GM12878 (cell line): Measurements from ENCODE around the gene SLC17A7. TPM values are rescaled to one million over a fixed set of nuclear protein-coding genes. Genes with fewer than 3 reads are reported as not detected.

ENCODE experiments used
- ATAC-seq: fragments of 200-7000 bp; cut with Tn5 transposase; 3 replicates; pipeline ENCODE4 v1.9.1; 2020; ENCODE audit warnings: mild to moderate bottlenecking, moderate library complexity
- BruUV-seq: library from RNA; stranded (reverse); fragments of 400-500 nt; replicated peaks from 2 replicates; lab custom pipeline; 2021; lab: Mats Ljungman, UMichigan
- CTCF ChIA-PET: fragments of 300-600 bp; sonication (Branson Sonifier 250); formaldehyde crosslinking; extraction: SDS; loops from one replicate; lab custom pipeline; 2021; ENCODE audit warnings: inconsistent platforms; lab: Yijun Ruan, JAX
- POLR2A ChIA-PET: fragments of 350-600 bp; formaldehyde crosslinking; extraction: SDS; loops from one replicate; lab custom pipeline; 2021; ENCODE audit warnings: inconsistent platforms; lab: Charles Lee
- RAD21 ChIA-PET: fragments of 300-600 bp; sonication (Branson Sonifier 250); formaldehyde crosslinking; loops from one replicate; lab custom pipeline; 2023; ENCODE audit warnings: antibody characterized with exemption; ENCODE audit not compliant: unreplicated experiment; lab: Charles Lee
- SMC1A ChIA-PET: fragments of 300-600 bp; sonication (Branson Sonifier 250); formaldehyde crosslinking; loops from one replicate; lab custom pipeline; 2023; ENCODE audit not compliant: unreplicated experiment, uncharacterized antibody; lab: Charles Lee
- DNase-seq: peaks from one replicate; pipeline ENCODE4 v3.0.0-alpha.2; 2011; ENCODE audit warnings: low read depth, low spot score
- FAIRE-seq: peaks from 3 replicates; lab custom pipeline; 2011; peaks lifted over from hg19 to GRCh38; lab: Jason Lieb, UNC
- H2AFZ ChIP-seq: 2 replicates; pipeline ENCODE4 v1.6.0; 2011; ENCODE audit warnings: low read depth, low read length, control low read depth; ENCODE audit not compliant: control insufficient read depth
- H3K27ac ChIP-seq: 2 replicates; pipeline ENCODE4 v1.5.1; 2011; ENCODE audit warnings: control low read depth; ENCODE audit not compliant: control insufficient read depth, insufficient read depth
- H3K27me3 ChIP-seq, 2 experiments: replicated peaks in 1 of 2; 2 replicates each; pipeline versions ENCODE4 v1.6.0 to v1.6.1; 2011; ENCODE audit warnings: low read length in 1 of 2; ENCODE audit not compliant: control insufficient read depth in 2 of 2, insufficient read depth in 2 of 2
- H3K36me3 ChIP-seq, 2 experiments: 2 replicates each; pipeline ENCODE4 v1.5.1; 2011; ENCODE audit warnings: low read length in 1 of 2; ENCODE audit not compliant: control insufficient read depth in 2 of 2, insufficient read depth in 2 of 2
- H3K4me1 ChIP-seq: 2 replicates; pipeline ENCODE4 v1.6.1; 2011; ENCODE audit warnings: mild to moderate bottlenecking, low read length, moderate library complexity, mixed read lengths; ENCODE audit not compliant: control insufficient read depth, insufficient read depth
- H3K4me2 ChIP-seq: 2 replicates; pipeline ENCODE4 v1.6.0; 2011; ENCODE audit warnings: control low read depth; ENCODE audit not compliant: control insufficient read depth, insufficient read depth
- H3K4me3 ChIP-seq: fragments of 200-600 bp; sonication (generic); 2 replicates; pipeline ENCODE4 v1.5.1; 2016
- H3K79me2 ChIP-seq: 2 replicates; pipeline ENCODE4 v1.6.0; 2011; ENCODE audit warnings: low read length; ENCODE audit not compliant: control insufficient read depth, insufficient read depth
- H3K9ac ChIP-seq: 2 replicates; pipeline ENCODE4 v1.8.0; 2011; ENCODE audit warnings: low read length, control low read depth, mixed read lengths; ENCODE audit not compliant: control insufficient read depth, insufficient read depth
- H3K9me3 ChIP-seq: replicated peaks from 3 replicates; pipeline ENCODE4 v1.5.1; 2011; ENCODE audit warnings: mild to moderate bottlenecking, low read length; ENCODE audit not compliant: control insufficient read depth, insufficient read depth
- H4K20me1 ChIP-seq: 2 replicates; pipeline ENCODE4 v1.6.0; 2011; ENCODE audit not compliant: control insufficient read depth, insufficient read depth
- CEBPB ChIP-seq, 2 experiments: fragments of 150-350 bp in 1 of 2; IDR thresholded peaks; 2 replicates each; pipeline ENCODE4 v1.6.1; 2012 to 2014; ENCODE audit warnings: low read depth in 2 of 2, low read length in 2 of 2, borderline replicate concordance in 1 of 2, inconsistent platforms in 1 of 2
- NR2C1 ChIP-seq: fragments of 450-650 bp; IDR thresholded peaks from 2 replicates; pipeline ENCODE4 v1.6.1; 2017; ENCODE audit warnings: antibody characterized with exemption, mild to moderate bottlenecking, moderate library complexity
- PAX8 ChIP-seq: fragments of 450-650 bp; IDR thresholded peaks from 2 replicates; pipeline ENCODE4 v1.6.1; 2017; ENCODE audit warnings: mild to moderate bottlenecking, moderate library complexity
- PKNOX1 ChIP-seq: fragments of 450-650 bp; IDR thresholded peaks from 2 replicates; pipeline ENCODE4 v1.6.1; 2016; ENCODE audit warnings: mild to moderate bottlenecking
- POU2F2 ChIP-seq: IDR thresholded peaks from 3 replicates; pipeline ENCODE4 v1.6.1; 2011; ENCODE audit warnings: low read depth, mild to moderate bottlenecking, low read length, borderline replicate concordance
- RFX5 ChIP-seq: IDR thresholded peaks from 2 replicates; pipeline ENCODE4 v1.6.1; 2011; ENCODE audit warnings: low read depth, low read length, improper control_type of control experiment
- TCF3 ChIP-seq: IDR thresholded peaks from 2 replicates; pipeline ENCODE4 v1.6.1; 2012; ENCODE audit warnings: low read depth, mild to moderate bottlenecking, low read length, borderline replicate concordance; ENCODE audit not compliant: insufficient read depth
- WGBS: methylation state at CpG from one replicate; pipeline ENCODE4 v1.1.6; 2016; ENCODE audit warnings: low lambda C conversion rate; ENCODE audit not compliant: insufficient replicate concordance, insufficient coverage; ENCODE audit errors: missing lambda C conversion rate; 5-methylcytosine and 5-hydroxymethylcytosine counted together
- in situ Hi-C: fragments of 300-500 bp; cut with MboI; formaldehyde crosslinking; loops from 9 replicates; pipeline ENCODE4 v1.14.3; 2018; ENCODE audit warnings: mixed read lengths
- intact Hi-C: fragments of 100-400 bp; cut with micrococcal nuclease; formaldehyde crosslinking; loops from one replicate; pipeline ENCODE4 v1.14.2; 2022; ENCODE audit not compliant: unreplicated experiment
- polyA plus RNA-seq, 11 experiments: library from polyadenylated mRNA; depleted of rRNA in 4 of 11; unstranded in 6 of 11; stranded (reverse) in 5 of 11; fragments of >200 nt; fragmentation: Nextera tagmentation in 4 of 11; fragmentation: Illumina TruSeq in 1 of 11; extraction: Ambion mirVana in 4 of 11; extraction: Trizol in 1 of 11; gene quantifications; 1 replicate in 1 of 11; 2 replicates in 10 of 11; pipeline versions ENCODE4 v1.2.1 to v1.2.3, GENCODE V29; 2011 to 2016; ENCODE audit warnings: inconsistent platforms in 2 of 11, missing spikeins in 2 of 11, low read depth in 1 of 11
- total RNA-seq, 4 experiments: library from RNA; depleted of rRNA in 3 of 4; stranded (reverse); fragments of >200 nt in 3 of 4; fragmentation: Illumina TruSeq in 1 of 4; extraction: Trizol in 1 of 4; gene quantifications; 2 replicates each; pipeline versions ENCODE4 v1.2.1 to v1.2.3, GENCODE V29; 2013 to 2021
- TF ChIP-seq, protein P1 (sequence below): fragments of 450-650 bp; IDR thresholded peaks from 2 replicates; pipeline ENCODE4 v1.6.1; 2017; ENCODE audit warnings: mild to moderate bottlenecking, low read depth, inconsistent platforms; ENCODE audit not compliant: poor library complexity, severe bottlenecking
- TF ChIP-seq, protein P2 (sequence below): fragments of 450-650 bp; IDR thresholded peaks from 2 replicates; pipeline ENCODE4 v1.6.1; 2016; ENCODE audit warnings: mild to moderate bottlenecking, moderate library complexity, borderline replicate concordance

The SLC17A7 gene
- total and polyA plus RNA-seq, 10 of the 15 experiments (the other 5 are each of a cell fraction or from before 2014, with no cell fraction given): 0.03 to 0.24 (median 0.06) TPM; not detected in 6

DNA sequence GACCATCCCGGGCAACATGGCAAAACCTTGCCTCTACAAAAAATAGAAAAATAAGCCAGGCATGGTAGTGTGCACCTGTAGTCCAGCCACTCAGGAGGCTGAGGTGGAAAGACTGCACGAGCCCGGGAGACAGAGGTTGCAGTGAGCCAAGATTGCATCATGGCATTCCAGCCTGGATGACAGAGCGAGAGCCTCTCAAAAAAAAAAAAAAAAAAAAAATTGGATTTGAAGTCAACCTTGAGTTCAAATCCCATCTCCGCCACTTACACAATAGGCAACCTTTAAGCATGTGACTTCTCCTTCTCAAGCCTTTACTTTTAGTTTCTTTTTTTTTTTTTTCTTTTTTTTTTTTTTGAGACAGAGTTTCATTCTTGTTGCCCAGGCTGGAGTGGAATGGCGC is 41.3 kb downstream of the SLC17A7 start:
- in situ Hi-C loops: no loop called here
- TF ChIP-seq, protein P1, sequence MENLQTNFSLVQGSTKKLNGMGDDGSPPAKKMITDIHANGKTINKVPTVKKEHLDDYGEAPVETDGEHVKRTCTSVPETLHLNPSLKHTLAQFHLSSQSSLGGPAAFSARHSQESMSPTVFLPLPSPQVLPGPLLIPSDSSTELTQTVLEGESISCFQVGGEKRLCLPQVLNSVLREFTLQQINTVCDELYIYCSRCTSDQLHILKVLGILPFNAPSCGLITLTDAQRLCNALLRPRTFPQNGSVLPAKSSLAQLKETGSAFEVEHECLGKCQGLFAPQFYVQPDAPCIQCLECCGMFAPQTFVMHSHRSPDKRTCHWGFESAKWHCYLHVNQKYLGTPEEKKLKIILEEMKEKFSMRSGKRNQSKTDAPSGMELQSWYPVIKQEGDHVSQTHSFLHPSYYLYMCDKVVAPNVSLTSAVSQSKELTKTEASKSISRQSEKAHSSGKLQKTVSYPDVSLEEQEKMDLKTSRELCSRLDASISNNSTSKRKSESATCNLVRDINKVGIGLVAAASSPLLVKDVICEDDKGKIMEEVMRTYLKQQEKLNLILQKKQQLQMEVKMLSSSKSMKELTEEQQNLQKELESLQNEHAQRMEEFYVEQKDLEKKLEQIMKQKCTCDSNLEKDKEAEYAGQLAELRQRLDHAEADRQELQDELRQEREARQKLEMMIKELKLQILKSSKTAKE: no peak
- TF ChIP-seq POU2F2 (no peak), NR2C1 (no peak), RFX5 (no peak)
- Histone ChIP-seq H3K27me3 (no peaks in the 10 kb centered on the region), H3K36me3 (no peaks in the 10 kb centered on the region), H3K27ac (no peak overlapping the region), H3K4me3 (no peak overlapping the region), H3K4me2 (no peak overlapping the region), H3K9me3 (no peaks in the 10 kb centered on the region), H4K20me1 (no peaks in the 10 kb centered on the region), H2AFZ (no peak overlapping the region), H3K79me2 (no peaks in the 10 kb centered on the region), H3K4me1 (peaks cover 4% of the 10 kb centered on the region), H3K9ac (no peak overlapping the region)
- ChIA-PET POLR2A (interaction anchor here (1.5 kb wide), 1 partner anchor 10 kb away, joined by 3 read pairs; no protein-coding TSS in a partner anchor), CTCF (no interaction called here), SMC1A (interaction anchor here (1.7 kb wide), 1 partner anchor 15 kb away, joined by 4 read pairs; no protein-coding TSS in a partner anchor), RAD21 (interaction anchor here (1.2 kb wide), 1 partner anchor 8 kb away, joined by 3 read pairs; no protein-coding TSS in a partner anchor)
- 94% methylated on average over 6 of the region's 6 CpGs for WGBS
- FAIRE-seq (no peak), ATAC-seq (no peak), DNase-seq (no peak)
- intact Hi-C loops: no loop called here
- no TSS peak for BruUV-seq

GRCh38 chr19:49398931-49399330 is 42.4 kb downstream of the SLC17A7 start:
- Histone ChIP-seq H3K4me3 (no peak overlapping the region), H3K9ac (no peak overlapping the region), H3K9me3 (no peaks in the 10 kb centered on the region), H3K27me3 (no peaks in the 10 kb centered on the region), H3K4me2 (no peak overlapping the region), H3K4me1 (peaks cover 4% of the 10 kb centered on the region), H2AFZ (no peak overlapping the region), H3K79me2 (no peaks in the 10 kb centered on the region), H4K20me1 (no peaks in the 10 kb centered on the region), H3K27ac (no peak overlapping the region), H3K36me3 (no peaks in the 10 kb centered on the region)
- no peak for ATAC-seq
- DNase-seq: no peak
- POLR2A ChIA-PET: no interaction called here
- BruUV-seq: no TSS peak
- FAIRE-seq: no peak
- in situ Hi-C loops (no loop called here), intact Hi-C loops (no loop called here)
- SMC1A ChIA-PET: interaction anchor here (1.7 kb wide), 1 partner anchor 16 kb away, joined by 4 read pairs; no protein-coding TSS in a partner anchor
- CTCF ChIA-PET: no interaction called here
- RAD21 ChIA-PET: no interaction called here
- WGBS: 56% methylated on average over 5 of the region's 6 CpGs
- no peak for TF ChIP-seq PKNOX1
- no peak for TF ChIP-seq TCF3
- TF ChIP-seq, protein P2, sequence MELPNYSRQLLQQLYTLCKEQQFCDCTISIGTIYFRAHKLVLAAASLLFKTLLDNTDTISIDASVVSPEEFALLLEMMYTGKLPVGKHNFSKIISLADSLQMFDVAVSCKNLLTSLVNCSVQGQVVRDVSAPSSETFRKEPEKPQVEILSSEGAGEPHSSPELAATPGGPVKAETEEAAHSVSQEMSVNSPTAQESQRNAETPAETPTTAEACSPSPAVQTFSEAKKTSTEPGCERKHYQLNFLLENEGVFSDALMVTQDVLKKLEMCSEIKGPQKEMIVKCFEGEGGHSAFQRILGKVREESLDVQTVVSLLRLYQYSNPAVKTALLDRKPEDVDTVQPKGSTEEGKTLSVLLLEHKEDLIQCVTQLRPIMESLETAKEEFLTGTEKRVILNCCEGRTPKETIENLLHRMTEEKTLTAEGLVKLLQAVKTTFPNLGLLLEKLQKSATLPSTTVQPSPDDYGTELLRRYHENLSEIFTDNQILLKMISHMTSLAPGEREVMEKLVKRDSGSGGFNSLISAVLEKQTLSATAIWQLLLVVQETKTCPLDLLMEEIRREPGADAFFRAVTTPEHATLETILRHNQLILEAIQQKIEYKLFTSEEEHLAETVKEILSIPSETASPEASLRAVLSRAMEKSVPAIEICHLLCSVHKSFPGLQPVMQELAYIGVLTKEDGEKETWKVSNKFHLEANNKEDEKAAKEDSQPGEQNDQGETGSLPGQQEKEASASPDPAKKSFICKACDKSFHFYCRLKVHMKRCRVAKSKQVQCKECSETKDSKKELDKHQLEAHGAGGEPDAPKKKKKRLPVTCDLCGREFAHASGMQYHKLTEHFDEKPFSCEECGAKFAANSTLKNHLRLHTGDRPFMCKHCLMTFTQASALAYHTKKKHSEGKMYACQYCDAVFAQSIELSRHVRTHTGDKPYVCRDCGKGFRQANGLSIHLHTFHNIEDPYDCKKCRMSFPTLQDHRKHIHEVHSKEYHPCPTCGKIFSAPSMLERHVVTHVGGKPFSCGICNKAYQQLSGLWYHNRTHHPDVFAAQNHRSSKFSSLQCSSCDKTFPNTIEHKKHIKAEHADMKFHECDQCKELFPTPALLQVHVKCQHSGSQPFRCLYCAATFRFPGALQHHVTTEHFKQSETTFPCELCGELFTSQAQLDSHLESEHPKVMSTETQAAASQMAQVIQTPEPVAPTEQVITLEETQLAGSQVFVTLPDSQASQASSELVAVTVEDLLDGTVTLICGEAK: no peak
- TF ChIP-seq CEBPB (IDR thresholded peaks at IDR 0.05; ENCODE audit: borderline replicate concordance in 1 of 2, low read depth in 2 of 2, low read length in 2 of 2): no peak
- no peak for TF ChIP-seq PAX8
